GM12878 (cell line): Measurements from ENCODE around the gene KLHL35. TPM values are rescaled to one million over a fixed set of nuclear protein-coding genes. Genes with fewer than 3 reads are reported as not detected.

Experiments
- ATAC-seq: fragments of 200-7000 bp; cut with Tn5 transposase; 3 replicates; pipeline ENCODE4 v1.9.1; 2020; ENCODE audit warnings: mild to moderate bottlenecking, moderate library complexity
- BruUV-seq: library from RNA; stranded (reverse); fragments of 400-500 nt; replicated peaks from 2 replicates; lab custom pipeline; 2021; lab: Mats Ljungman, UMichigan
- CTCF ChIA-PET: fragments of 300-600 bp; sonication (Branson Sonifier 250); formaldehyde crosslinking; extraction: SDS; loops from one replicate; lab custom pipeline; 2021; ENCODE audit warnings: inconsistent platforms; lab: Yijun Ruan, JAX
- POLR2A ChIA-PET: fragments of 350-600 bp; formaldehyde crosslinking; extraction: SDS; loops from one replicate; lab custom pipeline; 2021; ENCODE audit warnings: inconsistent platforms; lab: Charles Lee
- RAD21 ChIA-PET: fragments of 300-600 bp; sonication (Branson Sonifier 250); formaldehyde crosslinking; loops from one replicate; lab custom pipeline; 2023; ENCODE audit warnings: antibody characterized with exemption; ENCODE audit not compliant: unreplicated experiment; lab: Charles Lee
- SMC1A ChIA-PET: fragments of 300-600 bp; sonication (Branson Sonifier 250); formaldehyde crosslinking; loops from one replicate; lab custom pipeline; 2023; ENCODE audit not compliant: unreplicated experiment, uncharacterized antibody; lab: Charles Lee
- DNase-seq: peaks from one replicate; pipeline ENCODE4 v3.0.0-alpha.2; 2011; ENCODE audit warnings: low read depth, low spot score
- FAIRE-seq: peaks from 3 replicates; lab custom pipeline; 2011; peaks lifted over from hg19 to GRCh38; lab: Jason Lieb, UNC
- H2AFZ ChIP-seq: 2 replicates; pipeline ENCODE4 v1.6.0; 2011; ENCODE audit warnings: low read depth, low read length, control low read depth; ENCODE audit not compliant: control insufficient read depth
- H3K27ac ChIP-seq: 2 replicates; pipeline ENCODE4 v1.5.1; 2011; ENCODE audit warnings: control low read depth; ENCODE audit not compliant: control insufficient read depth, insufficient read depth
- H3K27me3 ChIP-seq, 2 experiments: replicated peaks in 1 of 2; 2 replicates each; pipeline versions ENCODE4 v1.6.0 to v1.6.1; 2011; ENCODE audit warnings: low read length in 1 of 2; ENCODE audit not compliant: control insufficient read depth in 2 of 2, insufficient read depth in 2 of 2
- H3K36me3 ChIP-seq, 2 experiments: 2 replicates each; pipeline ENCODE4 v1.5.1; 2011; ENCODE audit warnings: low read length in 1 of 2; ENCODE audit not compliant: control insufficient read depth in 2 of 2, insufficient read depth in 2 of 2
- H3K4me1 ChIP-seq: 2 replicates; pipeline ENCODE4 v1.6.1; 2011; ENCODE audit warnings: mild to moderate bottlenecking, low read length, moderate library complexity, mixed read lengths; ENCODE audit not compliant: control insufficient read depth, insufficient read depth
- H3K4me2 ChIP-seq: 2 replicates; pipeline ENCODE4 v1.6.0; 2011; ENCODE audit warnings: control low read depth; ENCODE audit not compliant: control insufficient read depth, insufficient read depth
- H3K4me3 ChIP-seq: fragments of 200-600 bp; sonication (generic); 2 replicates; pipeline ENCODE4 v1.5.1; 2016
- H3K79me2 ChIP-seq: 2 replicates; pipeline ENCODE4 v1.6.0; 2011; ENCODE audit warnings: low read length; ENCODE audit not compliant: control insufficient read depth, insufficient read depth
- H3K9ac ChIP-seq: 2 replicates; pipeline ENCODE4 v1.8.0; 2011; ENCODE audit warnings: low read length, control low read depth, mixed read lengths; ENCODE audit not compliant: control insufficient read depth, insufficient read depth
- H3K9me3 ChIP-seq: replicated peaks from 3 replicates; pipeline ENCODE4 v1.5.1; 2011; ENCODE audit warnings: mild to moderate bottlenecking, low read length; ENCODE audit not compliant: control insufficient read depth, insufficient read depth
- H4K20me1 ChIP-seq: 2 replicates; pipeline ENCODE4 v1.6.0; 2011; ENCODE audit not compliant: control insufficient read depth, insufficient read depth
- ATF7 ChIP-seq: fragments of 450-650 bp; IDR thresholded peaks from 2 replicates; pipeline ENCODE4 v1.6.1; 2016; ENCODE audit warnings: low read depth, mild to moderate bottlenecking
- ESRRA ChIP-seq: IDR thresholded peaks from 2 replicates; pipeline ENCODE4 v1.6.1; 2012; ENCODE audit warnings: mild to moderate bottlenecking, low read length, improper control_type of control experiment
- FOS ChIP-seq: IDR thresholded peaks from 3 replicates; pipeline ENCODE4 v1.6.1; 2011; ENCODE audit warnings: borderline replicate concordance; ENCODE audit not compliant: insufficient read length; ENCODE audit errors: extremely low read depth
- NR2C2 ChIP-seq: IDR thresholded peaks from 2 replicates; pipeline ENCODE4 v1.6.1; 2011; ENCODE audit warnings: borderline replicate concordance, low read depth; ENCODE audit not compliant: control insufficient read depth, insufficient read length
- NR2F1 ChIP-seq: fragments of 450-650 bp; conservative IDR thresholded peaks from 2 replicates; pipeline ENCODE4 v1.6.1; 2017; ENCODE audit warnings: mild to moderate bottlenecking
- NRF1 ChIP-seq: conservative IDR thresholded peaks from 2 replicates; pipeline ENCODE4 v1.6.1; 2011; ENCODE audit warnings: mild to moderate bottlenecking, low read depth, low read length, improper control_type of control experiment
- POLR2AphosphoS2 ChIP-seq: IDR thresholded peaks from 2 replicates; pipeline ENCODE4 v1.6.1; 2011; ENCODE audit warnings: low read depth, mild to moderate bottlenecking, low read length, improper control_type of control experiment, moderate library complexity
- RUNX3 ChIP-seq: IDR thresholded peaks from 2 replicates; pipeline ENCODE4 v1.6.1; 2012; ENCODE audit warnings: low read length, inconsistent platforms
- ZBTB4 ChIP-seq: fragments of 450-650 bp; formaldehyde crosslinking; IDR thresholded peaks from 2 replicates; pipeline ENCODE4 v1.4.0; 2022; ENCODE audit warnings: mild to moderate bottlenecking, moderate library complexity
- ZNF274 ChIP-seq: IDR thresholded peaks from one replicate; pipeline ENCODE4 v1.8.0; 2011; ENCODE audit not compliant: insufficient read length, insufficient read depth
- WGBS: methylation state at CpG from one replicate; pipeline ENCODE4 v1.1.6; 2016; ENCODE audit warnings: low lambda C conversion rate; ENCODE audit not compliant: insufficient replicate concordance, insufficient coverage; ENCODE audit errors: missing lambda C conversion rate; 5-methylcytosine and 5-hydroxymethylcytosine counted together
- in situ Hi-C: fragments of 300-500 bp; cut with MboI; formaldehyde crosslinking; loops from 9 replicates; pipeline ENCODE4 v1.14.3; 2018; ENCODE audit warnings: mixed read lengths
- intact Hi-C: fragments of 100-400 bp; cut with micrococcal nuclease; formaldehyde crosslinking; loops from one replicate; pipeline ENCODE4 v1.14.2; 2022; ENCODE audit not compliant: unreplicated experiment
- polyA plus RNA-seq, 11 experiments: library from polyadenylated mRNA; depleted of rRNA in 4 of 11; unstranded in 6 of 11; stranded (reverse) in 5 of 11; fragments of >200 nt; fragmentation: Nextera tagmentation in 4 of 11; fragmentation: Illumina TruSeq in 1 of 11; extraction: Ambion mirVana in 4 of 11; extraction: Trizol in 1 of 11; gene quantifications; 1 replicate in 1 of 11; 2 replicates in 10 of 11; pipeline versions ENCODE4 v1.2.1 to v1.2.3, GENCODE V29; 2011 to 2016; ENCODE audit warnings: inconsistent platforms in 2 of 11, missing spikeins in 2 of 11, low read depth in 1 of 11
- total RNA-seq, 4 experiments: library from RNA; depleted of rRNA in 3 of 4; stranded (reverse); fragments of >200 nt in 3 of 4; fragmentation: Illumina TruSeq in 1 of 4; extraction: Trizol in 1 of 4; gene quantifications; 2 replicates each; pipeline versions ENCODE4 v1.2.1 to v1.2.3, GENCODE V29; 2013 to 2021
- TF ChIP-seq, protein P1 (sequence below): fragments of 450-650 bp; IDR thresholded peaks from 2 replicates; pipeline ENCODE4 v1.6.1; 2017; ENCODE audit warnings: mild to moderate bottlenecking, moderate library complexity
- TF ChIP-seq, protein P2 (sequence below): IDR thresholded peaks from 2 replicates; pipeline ENCODE4 v1.6.1; 2012; ENCODE audit warnings: improper control_type of control experiment, low read depth, low read length; ENCODE audit not compliant: insufficient replicate concordance

Gene KLHL35
- total and polyA plus RNA-seq, 10 of the 15 experiments (the other 5 are each of a cell fraction or from before 2014, with no cell fraction given): 0.04 to 0.34 (median 0.13) TPM; not detected in 1

DNA sequence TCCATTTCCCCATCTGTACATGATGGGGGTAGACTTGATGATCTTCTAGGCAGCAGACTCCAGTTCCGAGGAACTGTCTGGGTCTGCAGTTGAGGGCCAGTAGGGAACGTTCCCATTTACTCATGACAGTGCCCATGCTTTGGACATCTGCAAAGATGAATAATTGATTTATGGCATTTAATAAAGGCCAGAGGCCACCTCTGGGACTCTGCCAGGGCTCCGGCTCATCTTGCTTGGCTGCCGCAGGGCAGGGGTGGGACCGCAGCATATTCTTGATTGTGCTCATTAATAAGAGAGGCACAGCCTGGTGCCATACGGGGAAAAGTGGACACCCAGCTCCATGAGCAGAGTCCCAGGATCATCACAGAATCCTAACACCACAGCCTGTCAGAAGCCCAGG is 28.1 kb upstream of the KLHL35 start:
- in situ Hi-C loops: no loop called here
- DNase-seq: no peak
- FAIRE-seq: no peak
- no peaks in the 10 kb centered on the region for H3K27me3 ChIP-seq
- CTCF ChIA-PET: interaction anchor here (0.9 to 1.0 kb wide), 2 partner anchors 10 to 71 kb away, joined by 3 to 6 read pairs; no protein-coding TSS in a partner anchor
- H3K4me3 ChIP-seq: no peak overlapping the region
- 77% methylated on average over 6 of the region's 6 CpGs for WGBS
- POLR2A ChIA-PET: interaction anchor here (1.1 kb wide), 1 partner anchor 82 kb away, joined by 3 read pairs; no protein-coding TSS in a partner anchor
- ATAC-seq: no peak
- intact Hi-C loops: no loop called here
- H4K20me1 ChIP-seq: no peaks in the 10 kb centered on the region
- H3K4me2 ChIP-seq: no peak overlapping the region
- no peak overlapping the region for H3K27ac ChIP-seq
- no peaks in the 10 kb centered on the region for H3K79me2 ChIP-seq
- no peak overlapping the region for H3K9ac ChIP-seq
- RAD21 ChIA-PET: no interaction called here
- H3K36me3 ChIP-seq: no peaks in the 10 kb centered on the region
- no peaks in the 10 kb centered on the region for H3K9me3 ChIP-seq
- BruUV-seq: no TSS peak
- no peak overlapping the region for H2AFZ ChIP-seq
- H3K4me1 ChIP-seq: no peaks in the 10 kb centered on the region
- SMC1A ChIA-PET: interaction anchor here (0.8 kb wide), 1 partner anchor 46 kb away, joined by 3 read pairs; no protein-coding TSS in a partner anchor
- TF ChIP-seq ATF7 (no peak), NR2C2 (no peak), ESRRA (no peak), POLR2AphosphoS2 (no peak), ZBTB4 (CRISPR knock-in tag) (no peak), RUNX3 (no peak), NR2F1 (no peak), FOS (no peak), NRF1 (no peak), ZNF274 (no peak)
- TF ChIP-seq, protein P1, sequence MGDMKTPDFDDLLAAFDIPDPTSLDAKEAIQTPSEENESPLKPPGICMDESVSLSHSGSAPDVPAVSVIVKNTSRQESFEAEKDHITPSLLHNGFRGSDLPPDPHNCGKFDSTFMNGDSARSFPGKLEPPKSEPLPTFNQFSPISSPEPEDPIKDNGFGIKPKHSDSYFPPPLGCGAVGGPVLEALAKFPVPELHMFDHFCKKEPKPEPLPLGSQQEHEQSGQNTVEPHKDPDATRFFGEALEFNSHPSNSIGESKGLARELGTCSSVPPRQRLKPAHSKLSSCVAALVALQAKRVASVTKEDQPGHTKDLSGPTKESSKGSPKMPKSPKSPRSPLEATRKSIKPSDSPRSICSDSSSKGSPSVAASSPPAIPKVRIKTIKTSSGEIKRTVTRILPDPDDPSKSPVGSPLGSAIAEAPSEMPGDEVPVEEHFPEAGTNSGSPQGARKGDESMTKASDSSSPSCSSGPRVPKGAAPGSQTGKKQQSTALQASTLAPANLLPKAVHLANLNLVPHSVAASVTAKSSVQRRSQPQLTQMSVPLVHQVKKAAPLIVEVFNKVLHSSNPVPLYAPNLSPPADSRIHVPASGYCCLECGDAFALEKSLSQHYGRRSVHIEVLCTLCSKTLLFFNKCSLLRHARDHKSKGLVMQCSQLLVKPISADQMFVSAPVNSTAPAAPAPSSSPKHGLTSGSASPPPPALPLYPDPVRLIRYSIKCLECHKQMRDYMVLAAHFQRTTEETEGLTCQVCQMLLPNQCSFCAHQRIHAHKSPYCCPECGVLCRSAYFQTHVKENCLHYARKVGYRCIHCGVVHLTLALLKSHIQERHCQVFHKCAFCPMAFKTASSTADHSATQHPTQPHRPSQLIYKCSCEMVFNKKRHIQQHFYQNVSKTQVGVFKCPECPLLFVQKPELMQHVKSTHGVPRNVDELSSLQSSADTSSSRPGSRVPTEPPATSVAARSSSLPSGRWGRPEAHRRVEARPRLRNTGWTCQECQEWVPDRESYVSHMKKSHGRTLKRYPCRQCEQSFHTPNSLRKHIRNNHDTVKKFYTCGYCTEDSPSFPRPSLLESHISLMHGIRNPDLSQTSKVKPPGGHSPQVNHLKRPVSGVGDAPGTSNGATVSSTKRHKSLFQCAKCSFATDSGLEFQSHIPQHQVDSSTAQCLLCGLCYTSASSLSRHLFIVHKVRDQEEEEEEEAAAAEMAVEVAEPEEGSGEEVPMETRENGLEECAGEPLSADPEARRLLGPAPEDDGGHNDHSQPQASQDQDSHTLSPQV: no peak
- TF ChIP-seq, protein P2, sequence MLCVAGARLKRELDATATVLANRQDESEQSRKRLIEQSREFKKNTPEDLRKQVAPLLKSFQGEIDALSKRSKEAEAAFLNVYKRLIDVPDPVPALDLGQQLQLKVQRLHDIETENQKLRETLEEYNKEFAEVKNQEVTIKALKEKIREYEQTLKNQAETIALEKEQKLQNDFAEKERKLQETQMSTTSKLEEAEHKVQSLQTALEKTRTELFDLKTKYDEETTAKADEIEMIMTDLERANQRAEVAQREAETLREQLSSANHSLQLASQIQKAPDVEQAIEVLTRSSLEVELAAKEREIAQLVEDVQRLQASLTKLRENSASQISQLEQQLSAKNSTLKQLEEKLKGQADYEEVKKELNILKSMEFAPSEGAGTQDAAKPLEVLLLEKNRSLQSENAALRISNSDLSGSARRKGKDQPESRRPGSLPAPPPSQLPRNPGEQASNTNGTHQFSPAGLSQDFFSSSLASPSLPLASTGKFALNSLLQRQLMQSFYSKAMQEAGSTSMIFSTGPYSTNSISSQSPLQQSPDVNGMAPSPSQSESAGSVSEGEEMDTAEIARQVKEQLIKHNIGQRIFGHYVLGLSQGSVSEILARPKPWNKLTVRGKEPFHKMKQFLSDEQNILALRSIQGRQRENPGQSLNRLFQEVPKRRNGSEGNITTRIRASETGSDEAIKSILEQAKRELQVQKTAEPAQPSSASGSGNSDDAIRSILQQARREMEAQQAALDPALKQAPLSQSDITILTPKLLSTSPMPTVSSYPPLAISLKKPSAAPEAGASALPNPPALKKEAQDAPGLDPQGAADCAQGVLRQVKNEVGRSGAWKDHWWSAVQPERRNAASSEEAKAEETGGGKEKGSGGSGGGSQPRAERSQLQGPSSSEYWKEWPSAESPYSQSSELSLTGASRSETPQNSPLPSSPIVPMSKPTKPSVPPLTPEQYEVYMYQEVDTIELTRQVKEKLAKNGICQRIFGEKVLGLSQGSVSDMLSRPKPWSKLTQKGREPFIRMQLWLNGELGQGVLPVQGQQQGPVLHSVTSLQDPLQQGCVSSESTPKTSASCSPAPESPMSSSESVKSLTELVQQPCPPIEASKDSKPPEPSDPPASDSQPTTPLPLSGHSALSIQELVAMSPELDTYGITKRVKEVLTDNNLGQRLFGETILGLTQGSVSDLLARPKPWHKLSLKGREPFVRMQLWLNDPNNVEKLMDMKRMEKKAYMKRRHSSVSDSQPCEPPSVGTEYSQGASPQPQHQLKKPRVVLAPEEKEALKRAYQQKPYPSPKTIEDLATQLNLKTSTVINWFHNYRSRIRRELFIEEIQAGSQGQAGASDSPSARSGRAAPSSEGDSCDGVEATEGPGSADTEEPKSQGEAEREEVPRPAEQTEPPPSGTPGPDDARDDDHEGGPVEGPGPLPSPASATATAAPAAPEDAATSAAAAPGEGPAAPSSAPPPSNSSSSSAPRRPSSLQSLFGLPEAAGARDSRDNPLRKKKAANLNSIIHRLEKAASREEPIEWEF: no peak
